T follicular helper cell (primary cell): ENCODE data around the gene NTRK2.

Experiments used
- DNase-seq: peaks from one replicate; pipeline ENCODE4 v3.0.0-alpha.2; 2020; ENCODE audit warnings: low read depth

The NTRK2 gene

GRCh38 chr9:84736081-84736480 lies 66.6 kb downstream of the NTRK2 start:
- DNase-seq = no peak

GRCh38 chr9:84736536-84736935 lies 67.0 kb downstream of the NTRK2 start:
- no peak for DNase-seq

DNA sequence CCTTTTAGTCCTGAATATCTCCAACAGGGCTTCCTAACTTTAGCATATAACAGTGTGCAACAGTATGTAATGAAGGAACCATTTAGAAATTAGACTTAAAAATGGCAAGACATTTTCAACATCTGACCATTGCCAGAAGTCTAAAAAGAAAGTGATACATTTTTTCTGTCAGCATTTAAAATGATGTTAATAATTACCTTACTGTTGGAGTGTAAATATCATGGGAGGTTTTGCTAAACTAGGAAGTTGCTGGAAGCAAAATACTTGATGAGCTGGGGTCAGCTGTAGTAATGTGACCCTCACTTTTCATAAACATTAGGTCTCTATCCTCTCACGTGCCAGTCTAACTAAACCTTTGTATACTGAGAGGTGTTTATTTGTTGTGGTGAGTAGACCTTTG lies 68.8 kb downstream of the NTRK2 start:
- DNase-seq = no peak

DNA sequence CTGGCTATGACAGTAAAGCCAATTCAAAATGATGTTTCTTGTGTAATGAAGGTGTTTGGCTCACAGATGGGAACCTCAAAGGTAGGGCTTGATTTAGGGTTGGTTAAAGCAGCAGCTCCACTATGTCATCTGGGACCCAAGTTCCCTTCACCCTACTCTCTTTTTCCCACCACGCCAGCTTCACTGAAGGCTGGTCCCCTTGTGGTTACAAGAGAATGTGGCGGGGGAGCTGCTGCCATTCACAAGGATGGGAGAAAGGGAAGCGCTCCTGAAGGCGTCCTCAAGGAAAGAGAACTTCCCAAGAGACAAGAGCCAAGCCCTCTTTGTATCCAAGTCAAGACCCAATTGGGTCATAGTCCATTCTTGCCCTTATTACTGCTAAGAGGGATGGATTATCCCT lies 72.7 kb downstream of the NTRK2 start:
- no peak for DNase-seq

DNA sequence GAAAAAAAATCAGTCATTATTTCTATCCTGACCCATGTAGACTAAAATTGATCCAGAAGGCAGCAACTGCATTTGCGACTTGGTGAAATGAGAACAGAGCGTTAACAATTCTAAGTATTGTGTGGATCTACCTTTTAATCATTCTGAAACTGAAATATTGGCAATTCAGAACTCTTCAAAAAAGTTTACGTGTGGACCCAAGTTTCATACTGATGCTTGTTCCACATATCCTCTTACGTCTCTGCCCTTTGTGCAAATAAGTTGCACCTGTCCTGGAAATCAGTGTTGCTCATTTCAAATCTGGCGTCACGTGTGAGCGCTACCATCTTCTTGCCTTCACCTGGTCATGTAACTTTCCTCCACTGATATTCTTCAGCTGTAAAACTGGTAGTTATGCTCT lies 74.7 kb downstream of the NTRK2 start:
- DNase-seq = no peak

GRCh38 chr9:84744726-84745125 lies 75.2 kb downstream of the NTRK2 start:
- no peak for DNase-seq

DNA sequence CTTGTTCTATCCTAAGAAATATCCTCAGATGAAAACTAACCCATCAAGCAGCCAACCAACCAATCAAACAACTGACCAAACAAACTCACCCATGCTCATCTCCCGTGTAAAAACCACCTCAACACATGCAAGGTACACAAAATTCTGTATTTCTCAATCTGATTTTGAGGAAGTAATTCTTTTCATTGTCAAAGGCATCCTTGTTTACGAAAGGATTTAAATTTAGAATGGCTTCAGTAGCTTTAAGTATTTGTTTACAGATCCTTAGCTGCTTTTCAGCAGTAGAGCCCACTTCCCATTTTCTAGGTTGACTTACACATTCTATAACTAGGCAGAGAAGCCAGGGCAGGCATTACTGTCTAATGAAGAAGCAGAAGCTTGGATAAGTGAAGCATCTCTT lies 78.6 kb downstream of the NTRK2 start:
- no peak for DNase-seq

DNA sequence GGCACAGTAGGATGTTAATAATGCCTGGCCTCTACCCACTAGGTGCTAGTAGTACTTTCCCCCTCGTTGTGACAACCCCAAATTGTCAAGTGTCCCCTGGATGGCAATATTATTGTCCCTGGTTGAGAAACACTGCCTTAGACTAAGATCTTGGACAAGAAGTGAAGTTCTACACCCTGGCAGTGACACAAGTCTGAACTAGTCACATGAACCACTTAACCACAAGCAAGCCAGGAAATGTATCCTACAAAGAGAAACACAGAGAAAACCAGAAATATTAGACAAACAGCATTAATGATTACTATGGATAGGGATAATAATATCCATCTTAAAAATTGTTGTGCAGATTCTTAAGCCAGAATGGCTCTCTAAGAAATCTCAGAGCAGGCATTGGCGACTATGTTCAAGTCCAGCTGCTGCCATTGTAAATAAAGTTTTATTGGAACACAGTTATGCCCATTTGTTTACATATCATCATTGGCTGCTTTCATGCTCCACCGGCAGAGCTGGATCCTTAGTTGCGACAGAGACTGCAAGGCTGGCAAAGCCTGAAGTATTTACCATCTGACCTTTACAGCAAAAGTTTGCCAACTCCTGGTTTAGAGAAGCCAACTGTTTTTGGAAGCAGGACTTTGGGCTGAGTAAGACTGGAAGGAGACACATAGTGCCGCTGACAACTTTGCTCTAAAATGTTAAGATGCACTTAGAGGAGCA lies 80.8 kb downstream of the NTRK2 start:
- no peak for DNase-seq

DNA sequence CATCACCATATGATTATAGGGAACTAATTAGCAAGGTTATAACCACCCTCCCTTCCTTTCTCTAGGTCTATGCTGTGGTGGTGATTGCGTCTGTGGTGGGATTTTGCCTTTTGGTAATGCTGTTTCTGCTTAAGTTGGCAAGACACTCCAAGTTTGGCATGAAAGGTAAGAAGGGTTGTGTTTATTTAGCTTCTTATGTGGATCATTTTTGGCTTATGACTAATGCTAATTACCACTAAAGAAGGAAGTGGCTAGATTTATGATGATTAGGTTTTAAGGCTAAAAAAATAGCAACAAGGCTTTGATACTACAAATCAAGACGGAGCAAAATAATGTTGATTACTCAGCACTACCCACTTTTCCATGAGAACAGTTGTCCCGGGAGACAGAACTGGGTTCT lies 82.4 kb downstream of the NTRK2 start:
- DNase-seq = no peak

- no peak for DNase-seq
Measured at GRCh38 chr9:84754461-84754860, 84.9 kb downstream of the NTRK2 start.

DNA sequence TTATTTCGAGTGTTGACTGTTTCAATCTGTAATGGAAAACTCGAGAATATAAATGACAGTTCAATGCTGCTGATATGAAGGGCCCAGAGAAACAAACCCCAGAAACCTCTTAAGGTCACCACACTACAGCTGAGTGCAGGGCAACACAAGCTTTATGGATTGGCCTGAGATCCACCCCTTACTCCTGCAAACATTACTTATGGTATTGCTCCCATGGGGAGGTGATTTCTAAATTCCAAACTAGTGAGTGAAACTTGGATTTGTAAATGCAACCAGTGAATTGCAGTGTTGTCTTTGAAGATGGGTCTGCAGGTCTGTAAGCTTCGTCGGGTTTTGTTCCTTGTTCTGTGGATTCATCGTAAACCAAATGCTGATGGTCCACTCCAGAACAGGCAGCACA lies 85.4 kb downstream of the NTRK2 start:
- DNase-seq = no peak

- no peak for DNase-seq
Measured at GRCh38 chr9:84755380-84755779, 85.9 kb downstream of the NTRK2 start.

- DNase-seq = no peak
Measured at GRCh38 chr9:84756171-84756570, 86.6 kb downstream of the NTRK2 start.

- DNase-seq = no peak
Measured at GRCh38 chr9:84756731-84757130, 87.2 kb downstream of the NTRK2 start.

DNA sequence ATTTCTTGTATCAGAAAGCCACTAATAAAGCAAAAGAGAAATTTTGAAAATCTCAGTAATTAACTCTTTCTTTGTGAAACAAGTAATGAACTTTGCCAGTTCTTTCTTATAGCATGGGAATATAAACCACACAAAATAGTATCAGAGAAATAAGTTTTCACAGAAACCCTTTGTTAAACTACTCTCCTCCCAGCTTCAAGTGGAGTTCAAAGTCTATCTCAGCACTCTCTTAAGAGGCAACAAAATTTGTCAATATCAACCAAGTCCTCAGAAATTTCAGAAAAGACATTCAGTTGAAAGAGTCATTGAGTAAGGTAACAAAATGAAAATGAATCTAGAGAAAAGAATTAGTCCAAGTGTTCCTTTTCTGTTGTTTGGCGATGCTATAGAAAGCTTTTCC lies 89.3 kb downstream of the NTRK2 start:
- no peak for DNase-seq

DNA sequence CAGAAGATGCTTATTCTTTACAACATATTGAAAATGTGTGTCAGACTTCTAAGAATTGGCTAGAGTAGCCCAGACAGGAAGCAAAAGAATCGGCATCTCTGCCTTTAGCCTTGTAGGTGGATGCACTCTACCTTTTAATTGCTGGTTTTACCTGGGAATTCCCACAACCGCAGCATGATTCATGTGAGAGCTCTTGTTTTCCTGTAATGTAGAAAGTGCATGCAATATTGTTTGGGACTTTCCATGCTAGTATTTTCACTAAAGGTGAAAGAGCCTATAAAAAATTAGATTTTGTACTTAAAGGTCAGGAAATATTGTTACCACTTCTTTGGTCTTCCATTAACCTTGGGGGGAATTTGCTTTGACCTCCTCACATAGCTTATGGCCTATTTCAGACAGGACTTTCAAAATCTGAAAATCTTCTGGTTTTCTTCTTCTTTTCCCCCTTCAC lies 89.8 kb downstream of the NTRK2 start:
- no peak for DNase-seq

DNA sequence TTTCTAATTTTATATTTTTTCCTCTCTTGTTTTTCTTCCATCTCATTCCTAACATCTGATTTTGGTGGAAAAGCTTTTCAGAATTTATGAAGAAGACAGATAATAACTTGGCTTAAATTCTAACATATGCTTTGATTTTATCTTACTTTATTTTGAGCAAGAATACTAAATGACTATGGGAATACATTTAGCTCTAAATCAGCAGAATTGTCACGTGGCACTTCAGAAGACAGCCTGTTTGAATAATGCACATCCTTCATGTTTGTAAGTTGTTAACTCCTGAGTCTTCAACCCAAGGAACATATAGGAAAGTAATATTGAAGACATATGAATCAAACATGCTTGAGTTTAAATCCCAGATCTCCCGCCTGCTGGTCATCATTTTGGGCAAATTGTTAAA lies 90.3 kb downstream of the NTRK2 start:
- no peak for DNase-seq

GRCh38 chr9:84761137-84761808 lies 91.7 kb downstream of the NTRK2 start:
- no peak for DNase-seq

DNA sequence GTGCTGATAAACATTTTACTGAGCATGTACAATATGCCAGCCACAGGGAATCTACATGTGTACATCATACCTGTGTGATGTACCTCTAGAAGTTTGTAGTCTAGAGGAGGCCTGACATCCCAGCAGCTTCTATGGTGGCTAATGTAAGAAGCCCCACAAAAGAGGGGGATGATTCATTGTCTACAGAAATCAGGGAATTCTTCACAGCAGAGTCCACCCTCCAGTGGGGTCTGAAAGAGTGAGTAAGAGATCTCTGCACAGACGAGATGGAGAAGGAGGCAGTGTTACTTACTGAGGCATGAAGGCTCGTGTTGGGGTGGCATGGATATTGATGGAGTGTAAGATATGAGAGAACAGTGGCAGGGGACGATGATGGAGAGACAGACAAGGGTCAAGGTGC lies 103.0 kb downstream of the NTRK2 start:
- DNase-seq = no peak

DNA sequence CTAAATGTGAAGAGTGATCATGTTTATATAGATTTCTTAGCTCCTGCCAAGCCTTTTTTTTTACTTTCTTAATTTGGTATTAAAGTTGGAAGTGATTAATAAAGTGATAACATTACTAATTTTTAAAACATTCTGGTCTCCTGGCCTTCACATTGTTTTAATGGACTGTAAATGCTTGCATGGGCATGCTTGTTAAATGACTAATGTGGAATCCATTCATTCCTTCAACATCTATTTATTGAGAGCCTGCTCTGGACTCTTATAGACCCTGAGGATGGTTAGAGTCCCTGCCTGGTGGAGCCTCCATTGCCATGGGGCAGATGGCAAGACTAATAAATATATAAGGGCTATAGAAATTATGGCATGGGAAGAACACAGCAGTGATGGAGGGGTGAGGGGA lies 103.5 kb downstream of the NTRK2 start:
- DNase-seq = no peak

DNA sequence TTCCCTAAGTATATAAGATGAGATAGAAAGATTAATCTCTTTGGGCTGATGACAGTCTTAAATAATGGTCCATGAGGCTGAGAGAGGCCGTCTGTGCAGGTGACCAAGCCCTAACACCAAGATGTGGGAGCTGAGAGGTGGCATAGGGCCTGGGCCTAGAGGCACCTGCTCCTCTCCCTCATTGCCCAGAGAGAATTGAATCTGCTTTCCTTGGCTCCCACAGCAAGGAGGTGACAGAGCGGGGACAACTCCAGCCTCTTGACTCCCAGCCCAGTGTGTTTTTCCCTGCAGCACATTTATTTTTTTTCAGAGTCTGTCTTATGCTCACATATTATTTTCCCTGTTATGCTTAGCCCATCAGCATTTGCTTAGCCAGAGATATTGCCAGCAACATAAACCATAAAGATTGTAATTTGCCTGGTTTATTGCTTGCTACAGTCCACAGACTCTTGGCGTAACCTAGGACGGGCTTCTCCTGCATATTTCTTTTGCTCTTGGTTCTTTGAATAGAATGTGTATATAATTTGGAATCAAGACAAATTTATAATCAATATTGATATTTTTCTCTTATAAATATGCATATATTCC lies 105.6 kb downstream of the NTRK2 start:
- no peak for DNase-seq

GRCh38 chr9:84778570-84778969 lies 109.0 kb downstream of the NTRK2 start:
- DNase-seq = no peak

GRCh38 chr9:84779883-84780282 lies 110.4 kb downstream of the NTRK2 start:
- DNase-seq = no peak
